HG02970 (cell line): ENCODE measurements around the gene LAIR2.

Experiments
- ATAC-seq: cut with Tn5 transposase; IDR thresholded peaks from one replicate; pipeline ENCODE4 v1.9.1; 2021; ENCODE audit warnings: mild to moderate bottlenecking, moderate library complexity, moderate number of reproducible peaks; ENCODE audit not compliant: unreplicated experiment, low FRiP score

LAIR2 gene, protein sequence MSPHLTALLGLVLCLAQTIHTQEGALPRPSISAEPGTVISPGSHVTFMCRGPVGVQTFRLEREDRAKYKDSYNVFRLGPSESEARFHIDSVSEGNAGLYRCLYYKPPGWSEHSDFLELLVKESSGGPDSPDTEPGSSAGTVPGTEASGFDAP

GRCh38 chr19:54502518-54503048, at the start of gene LAIR2:
TSS of gene LAIR2 (plus strand) at chr19:54502831. CDS start at chr19:54502919, 88 bp downstream.
- no peak for ATAC-seq

GRCh38 chr19:54453921-54454780, 48.5 kb upstream of the LAIR2 start:
- ATAC-seq = no peak

DNA sequence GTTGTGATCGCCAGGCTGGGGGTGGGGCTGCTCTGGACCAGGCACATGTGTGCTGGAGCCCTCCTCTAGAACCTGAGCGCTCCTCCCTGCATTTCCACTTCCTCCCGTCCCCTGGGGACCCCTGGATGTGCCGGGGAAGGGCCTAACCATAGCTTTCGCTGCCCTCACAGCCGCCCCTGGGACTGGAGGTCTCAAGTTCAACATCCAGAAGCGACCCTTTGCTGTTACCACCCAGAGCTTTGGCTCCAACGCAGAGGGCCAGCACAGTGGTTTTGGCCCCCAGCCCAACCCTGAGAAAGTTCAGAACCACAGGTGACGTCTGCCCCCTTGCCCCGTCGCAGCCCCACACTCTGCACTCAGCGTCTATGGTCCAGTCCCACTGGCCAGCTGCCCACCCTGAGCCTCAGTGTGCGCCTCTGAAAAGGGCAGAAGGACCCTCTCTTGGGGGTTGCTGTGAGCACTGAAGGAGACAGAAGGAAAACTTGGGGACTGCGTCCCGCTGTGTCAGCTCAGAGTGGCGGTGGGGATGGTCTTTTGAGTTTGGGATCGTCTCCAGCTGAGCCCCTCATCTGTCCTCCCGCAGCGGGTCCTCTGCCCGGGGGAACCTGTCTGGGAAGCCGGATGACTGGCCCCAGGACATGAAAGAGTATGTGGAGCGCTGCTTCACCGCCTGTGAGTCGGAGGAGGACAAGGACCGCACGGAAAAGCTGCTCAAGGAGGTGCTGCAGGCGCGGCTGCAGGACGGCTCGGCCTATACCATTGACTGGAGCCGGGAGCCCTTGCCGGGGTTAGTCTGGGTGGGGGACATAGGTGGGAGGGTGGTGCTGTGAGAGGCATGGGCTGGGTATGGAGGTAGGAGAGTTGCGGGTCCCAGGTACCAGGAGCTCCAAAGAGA, 47.6 kb upstream of the LAIR2 start:
- ATAC-seq = no peak

DNA sequence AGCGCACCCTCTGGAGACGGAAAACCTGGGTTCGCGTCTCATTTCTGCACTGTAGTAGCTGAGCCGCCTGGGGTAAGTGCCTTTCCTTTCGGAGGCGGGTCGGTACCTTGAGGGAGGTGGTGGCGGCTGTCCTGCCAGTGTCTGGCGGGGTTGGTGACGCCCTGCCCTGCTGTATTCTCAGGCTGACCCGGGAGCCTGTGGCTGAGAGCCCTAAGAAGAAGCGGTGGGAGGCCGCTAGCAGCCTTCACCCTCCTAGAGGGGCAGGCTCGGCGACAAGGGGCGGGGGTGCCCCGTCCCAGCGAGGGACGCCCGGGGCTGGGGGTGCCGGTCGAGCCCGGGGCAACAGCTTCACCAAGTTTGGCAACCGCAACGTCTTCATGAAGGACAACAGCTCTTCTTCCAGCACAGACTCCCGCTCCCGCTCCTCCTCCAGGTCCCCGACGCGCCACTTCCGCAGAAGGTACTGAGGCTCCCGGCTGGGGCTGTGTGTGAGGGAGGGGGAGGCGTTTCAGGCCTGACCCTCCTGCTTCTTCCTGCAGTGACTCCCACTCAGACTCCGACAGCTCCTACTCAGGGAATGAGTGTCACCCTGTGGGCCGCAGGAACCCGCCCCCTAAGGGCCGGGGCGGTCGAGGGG, 46.7 kb upstream of the LAIR2 start:
- no peak for ATAC-seq

DNA sequence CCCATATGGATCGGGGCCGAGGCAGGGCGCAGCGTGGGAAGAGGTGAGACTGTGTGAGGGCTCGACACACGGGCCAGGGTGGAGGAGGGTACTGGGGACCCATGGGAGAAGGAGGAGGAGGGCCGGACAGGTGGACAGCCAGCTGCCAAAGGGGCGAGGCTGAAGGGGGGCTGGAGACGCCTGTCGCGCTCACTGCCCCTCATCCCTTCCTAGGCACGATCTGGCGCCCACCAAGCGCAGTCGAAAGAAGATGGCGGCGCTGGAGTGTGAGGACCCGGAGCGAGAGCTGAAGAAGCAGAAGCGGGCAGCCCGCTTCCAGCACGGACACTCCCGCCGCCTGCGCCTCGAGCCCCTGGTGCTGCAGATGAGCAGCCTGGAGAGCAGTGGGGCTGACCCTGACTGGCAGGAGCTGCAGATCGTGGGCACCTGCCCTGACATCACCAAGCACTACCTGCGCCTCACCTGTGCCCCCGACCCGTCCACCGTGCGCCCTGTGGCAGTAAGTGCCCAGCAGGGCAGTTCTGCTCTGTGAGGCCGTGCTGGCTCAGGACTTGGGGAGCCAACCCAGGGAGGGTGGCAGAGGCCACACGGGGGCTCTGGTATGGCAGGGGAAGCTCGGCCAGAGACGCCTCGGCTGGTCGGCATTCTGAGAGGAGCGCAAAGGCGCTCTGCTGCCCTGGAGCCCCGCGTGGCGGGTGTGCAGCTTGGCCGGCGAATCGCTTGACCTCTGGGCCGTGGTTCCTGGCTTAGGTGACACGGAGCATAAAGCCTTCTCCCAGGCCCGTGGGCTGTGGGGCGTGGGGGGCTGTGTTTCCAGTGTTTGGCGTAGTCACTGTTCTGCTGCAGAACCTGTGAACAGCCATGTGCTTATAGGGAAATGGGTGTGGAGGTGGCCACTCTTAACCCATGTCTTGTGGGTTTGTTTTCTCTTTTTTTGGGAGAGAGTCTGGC, 45.9 kb upstream of the LAIR2 start:
- no peak for ATAC-seq

DNA sequence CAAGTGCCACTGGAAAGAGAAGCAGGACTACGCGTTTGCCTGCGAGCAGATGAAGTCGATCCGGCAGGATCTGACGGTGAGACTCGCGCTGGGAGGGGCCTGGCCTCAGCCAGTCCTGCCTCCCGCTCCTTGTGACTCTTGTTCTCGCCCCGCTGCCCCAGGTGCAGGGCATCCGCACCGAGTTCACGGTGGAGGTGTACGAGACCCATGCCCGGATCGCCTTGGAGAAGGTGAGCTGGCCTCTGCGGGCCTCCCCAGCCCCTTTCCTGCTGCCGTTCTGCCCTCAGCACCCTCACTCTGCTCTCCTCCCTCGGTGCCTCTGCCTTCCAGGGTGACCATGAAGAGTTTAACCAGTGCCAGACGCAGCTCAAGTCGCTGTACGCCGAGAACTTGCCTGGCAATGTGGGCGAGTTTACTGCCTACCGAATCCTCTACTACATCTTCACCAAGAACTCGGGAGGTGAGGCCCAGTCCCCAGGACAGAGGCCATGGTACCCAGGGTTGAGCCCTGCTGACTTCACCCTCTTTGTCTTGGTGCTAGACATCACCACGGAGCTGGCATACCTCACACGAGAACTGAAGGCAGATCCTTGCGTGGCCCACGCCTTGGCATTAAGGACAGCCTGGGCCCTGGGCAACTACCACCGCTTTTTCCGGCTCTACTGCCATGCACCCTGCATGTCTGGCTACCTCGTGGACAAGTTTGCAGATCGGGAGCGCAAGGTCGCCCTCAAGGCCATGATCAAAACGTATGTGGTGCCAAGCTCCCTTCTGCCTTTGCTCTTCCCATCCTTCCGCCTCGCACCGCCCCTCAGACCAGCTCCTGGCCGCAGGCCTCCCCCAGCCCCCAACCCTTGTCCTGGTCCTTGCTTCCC, 44.6 kb upstream of the LAIR2 start:
- ATAC-seq = no peak

- no peak for ATAC-seq
Observed at GRCh38 chr19:54458648-54459281, 43.9 kb upstream of the LAIR2 start.

GRCh38 chr19:54459282-54460229, 43.1 kb upstream of the LAIR2 start:
- ATAC-seq = no peak

- ATAC-seq = no peak
Observed at GRCh38 chr19:54460230-54461005, 42.2 kb upstream of the LAIR2 start.

DNA sequence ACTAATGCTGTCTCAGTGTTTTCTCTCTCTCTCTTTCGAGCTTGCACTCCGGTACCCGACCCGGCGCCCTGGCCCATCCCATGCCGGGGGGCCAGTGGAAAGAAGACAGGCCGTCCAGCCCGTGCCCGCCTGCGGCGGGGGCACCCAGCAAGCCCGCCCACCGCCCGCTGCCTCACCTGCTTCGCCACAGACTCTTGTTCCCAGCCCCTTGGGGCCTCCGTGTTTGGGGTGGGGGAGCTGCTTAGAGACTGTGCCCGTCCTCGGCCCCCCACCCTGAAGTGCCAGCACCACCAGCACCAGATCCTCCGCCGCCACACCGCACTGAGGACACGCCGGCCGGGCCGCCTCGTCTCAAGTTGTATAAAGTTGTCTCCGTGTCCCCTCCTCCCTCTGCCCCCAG, 41.4 kb upstream of the LAIR2 start:
- ATAC-seq = no peak

DNA sequence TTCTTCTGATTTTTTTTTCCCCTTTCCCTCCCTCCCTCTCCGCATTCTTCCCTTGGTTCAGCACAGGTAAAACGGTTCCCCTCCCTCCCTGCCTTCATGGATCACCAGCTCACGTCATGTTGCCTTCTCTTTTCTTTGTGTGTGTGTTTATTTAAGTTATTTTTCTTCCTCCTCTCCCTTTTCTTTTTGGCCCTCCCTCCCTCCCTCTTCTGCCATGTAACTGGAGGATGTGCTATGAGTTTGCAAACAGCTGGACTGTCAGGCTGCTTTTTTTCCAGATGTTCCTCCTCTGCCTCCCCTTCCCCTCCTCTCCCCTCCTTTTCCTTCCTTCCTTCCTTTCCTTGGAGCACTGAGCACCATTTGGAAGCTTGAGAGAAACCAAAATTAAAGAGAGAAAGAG, 41.0 kb upstream of the LAIR2 start:
- ATAC-seq = no peak

DNA sequence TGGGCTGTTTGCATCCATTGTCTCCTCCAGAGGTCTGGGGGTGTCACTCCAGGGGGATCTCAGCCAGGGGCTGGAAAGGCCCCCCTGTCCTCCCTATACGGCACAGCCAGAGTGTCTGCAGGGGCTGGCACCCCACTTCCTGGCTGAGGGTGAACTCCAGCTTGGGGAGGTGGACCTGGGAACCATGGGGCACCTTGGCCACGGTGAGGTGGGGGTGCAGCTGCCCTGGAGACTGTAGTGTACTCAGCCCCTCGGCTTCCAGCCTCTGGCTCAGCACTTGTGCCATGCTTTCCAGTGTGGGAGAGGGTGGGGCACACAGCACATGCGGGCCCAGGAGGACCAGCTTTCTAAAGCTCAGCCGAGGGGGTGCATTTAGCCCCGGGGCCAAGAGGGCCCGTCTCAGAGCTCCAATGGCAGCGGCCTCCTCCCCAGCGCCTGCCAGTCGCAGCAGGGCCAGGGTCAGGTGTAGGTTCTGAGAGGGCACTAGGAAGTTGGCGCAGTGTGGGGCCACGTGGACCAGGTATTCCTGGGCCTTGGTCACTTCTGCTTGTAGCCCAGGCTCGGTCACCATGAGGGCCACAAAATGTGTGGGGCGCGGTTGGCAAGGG, 40.5 kb upstream of the LAIR2 start:
- ATAC-seq = no peak

- ATAC-seq = peak; percentile 5
Observed at GRCh38 chr19:54462655-54463530, 39.7 kb upstream of the LAIR2 start.

DNA sequence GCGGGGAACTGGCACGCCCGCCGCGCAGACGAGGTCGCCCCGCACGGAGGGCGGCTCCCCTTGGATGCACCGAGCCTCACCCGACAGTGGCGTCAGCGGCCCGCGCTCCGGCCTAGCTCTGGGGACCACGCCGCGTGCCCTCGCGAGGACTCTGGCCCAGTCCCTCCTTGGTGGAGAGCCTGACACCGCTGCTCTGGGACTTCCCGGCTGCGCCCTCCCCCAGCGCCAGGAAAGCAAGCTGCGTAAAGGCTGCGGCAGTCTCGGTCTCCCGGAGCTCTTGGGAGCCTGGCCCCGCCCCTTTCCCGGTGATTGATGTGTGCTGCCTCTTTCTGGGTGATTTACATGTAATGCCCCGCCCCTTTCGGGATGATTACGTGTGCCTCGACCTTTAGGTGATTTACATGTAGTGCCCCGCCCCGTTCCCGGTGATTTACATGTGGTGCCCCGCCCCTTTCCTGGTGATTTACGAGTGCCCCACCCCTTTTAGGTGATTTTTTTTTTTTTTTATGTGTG, 39.0 kb upstream of the LAIR2 start, which contains the start of gene LENG9:
Gene LENG9 (minus strand): TSS at position 248 of the 513 bp plus-strand sequence. CDS start 252 bp downstream, outside the sequence.
- peak; percentile 58 for ATAC-seq
